ENCODE data around the gene TOMM6.

DNA sequence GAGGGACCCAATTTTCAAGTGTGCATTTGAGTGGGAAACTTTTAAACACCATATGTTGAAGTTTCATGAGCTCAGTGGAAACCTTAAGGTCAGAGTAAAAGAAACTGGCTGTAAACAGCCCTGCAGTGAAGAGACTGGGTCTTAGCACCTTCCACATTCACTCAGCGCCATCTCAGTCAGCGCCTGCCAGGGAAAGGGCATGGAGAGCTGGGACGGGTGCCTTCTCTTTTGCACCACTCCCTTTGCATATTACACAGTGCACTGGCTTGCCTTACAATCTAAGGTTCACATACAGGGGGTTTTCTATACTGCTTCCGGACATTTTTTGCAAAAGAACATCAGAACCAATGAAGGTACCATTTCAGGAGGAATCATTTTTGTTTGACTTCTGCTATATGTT lies 4.5 kb downstream of the TOMM6 start:
- no peak for TF ChIP-seq POLR2A (IDR thresholded peaks at IDR 0.05)
- TF ChIP-seq POLR2AphosphoS5 (IDR thresholded peaks at IDR 0.05; ENCODE audit: insufficient read depth in 1 of 2, low read depth in 1 of 2): no peak
- TF ChIP-seq, protein P1, sequence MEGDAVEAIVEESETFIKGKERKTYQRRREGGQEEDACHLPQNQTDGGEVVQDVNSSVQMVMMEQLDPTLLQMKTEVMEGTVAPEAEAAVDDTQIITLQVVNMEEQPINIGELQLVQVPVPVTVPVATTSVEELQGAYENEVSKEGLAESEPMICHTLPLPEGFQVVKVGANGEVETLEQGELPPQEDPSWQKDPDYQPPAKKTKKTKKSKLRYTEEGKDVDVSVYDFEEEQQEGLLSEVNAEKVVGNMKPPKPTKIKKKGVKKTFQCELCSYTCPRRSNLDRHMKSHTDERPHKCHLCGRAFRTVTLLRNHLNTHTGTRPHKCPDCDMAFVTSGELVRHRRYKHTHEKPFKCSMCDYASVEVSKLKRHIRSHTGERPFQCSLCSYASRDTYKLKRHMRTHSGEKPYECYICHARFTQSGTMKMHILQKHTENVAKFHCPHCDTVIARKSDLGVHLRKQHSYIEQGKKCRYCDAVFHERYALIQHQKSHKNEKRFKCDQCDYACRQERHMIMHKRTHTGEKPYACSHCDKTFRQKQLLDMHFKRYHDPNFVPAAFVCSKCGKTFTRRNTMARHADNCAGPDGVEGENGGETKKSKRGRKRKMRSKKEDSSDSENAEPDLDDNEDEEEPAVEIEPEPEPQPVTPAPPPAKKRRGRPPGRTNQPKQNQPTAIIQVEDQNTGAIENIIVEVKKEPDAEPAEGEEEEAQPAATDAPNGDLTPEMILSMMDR (IDR thresholded peaks at IDR 0.05): no peak
